Body of pancreas (tissue), 4 donors: Measurements from ENCODE around the gene SRMS.

Experiments used
- POLR2A ChIP-seq, 3 donors: fragments of 450-650 bp; IDR thresholded peaks; one replicate each; pipeline ENCODE4 v1.6.1; 2016; ENCODE audit warnings: antibody characterized with exemption in 3 of 3, mild to moderate bottlenecking in 2 of 3
- TF ChIP-seq, protein P1 (sequence below), 7 experiments: fragments of 450-650 bp in 4 of 7; fragments of 200-600 bp in 3 of 7; sonication (generic) in 3 of 7; IDR thresholded peaks; one replicate each; pipeline ENCODE4 v1.5.1; 2016 to 2019; ENCODE audit warnings: antibody characterized with exemption in 7 of 7

DNA sequence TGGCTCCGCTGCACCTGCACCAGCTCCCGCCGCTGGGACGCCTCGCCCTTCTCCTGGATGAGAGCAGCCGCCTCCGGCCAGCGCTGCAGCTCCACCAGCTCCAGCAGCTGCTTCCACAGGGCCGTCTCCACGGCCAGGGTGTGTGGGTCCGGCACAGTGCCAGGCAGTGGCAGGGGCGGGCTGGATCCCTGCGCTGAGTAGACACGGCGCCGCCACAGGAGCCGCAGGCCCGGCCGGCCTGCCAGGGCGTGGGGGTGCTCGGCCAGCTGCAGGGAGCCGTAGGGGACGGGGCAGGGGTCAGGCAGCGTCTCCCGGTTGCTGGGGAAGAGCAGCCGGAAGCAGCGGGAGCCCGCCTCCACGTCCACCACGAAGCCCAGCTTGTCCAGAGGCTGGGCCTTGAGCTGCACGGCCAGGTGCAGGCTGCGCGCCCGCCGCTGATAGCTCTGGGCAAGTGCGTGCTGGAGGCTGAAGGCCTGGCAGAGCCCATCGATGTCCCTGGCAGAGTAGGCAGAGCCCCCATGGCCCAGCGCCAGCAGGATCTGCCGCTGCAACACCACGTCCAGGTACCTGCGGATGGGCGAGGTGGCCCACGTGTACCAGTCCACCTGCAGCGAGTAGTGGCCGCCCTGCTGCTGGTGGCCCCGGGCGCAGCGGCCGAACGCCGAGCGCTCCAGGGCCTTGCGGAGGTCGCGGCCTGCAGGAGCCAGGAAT, 15.8 kb upstream of the SRMS start:
- TF ChIP-seq POLR2A (IDR thresholded peaks at IDR 0.05), result no peak
- TF ChIP-seq, protein P1, sequence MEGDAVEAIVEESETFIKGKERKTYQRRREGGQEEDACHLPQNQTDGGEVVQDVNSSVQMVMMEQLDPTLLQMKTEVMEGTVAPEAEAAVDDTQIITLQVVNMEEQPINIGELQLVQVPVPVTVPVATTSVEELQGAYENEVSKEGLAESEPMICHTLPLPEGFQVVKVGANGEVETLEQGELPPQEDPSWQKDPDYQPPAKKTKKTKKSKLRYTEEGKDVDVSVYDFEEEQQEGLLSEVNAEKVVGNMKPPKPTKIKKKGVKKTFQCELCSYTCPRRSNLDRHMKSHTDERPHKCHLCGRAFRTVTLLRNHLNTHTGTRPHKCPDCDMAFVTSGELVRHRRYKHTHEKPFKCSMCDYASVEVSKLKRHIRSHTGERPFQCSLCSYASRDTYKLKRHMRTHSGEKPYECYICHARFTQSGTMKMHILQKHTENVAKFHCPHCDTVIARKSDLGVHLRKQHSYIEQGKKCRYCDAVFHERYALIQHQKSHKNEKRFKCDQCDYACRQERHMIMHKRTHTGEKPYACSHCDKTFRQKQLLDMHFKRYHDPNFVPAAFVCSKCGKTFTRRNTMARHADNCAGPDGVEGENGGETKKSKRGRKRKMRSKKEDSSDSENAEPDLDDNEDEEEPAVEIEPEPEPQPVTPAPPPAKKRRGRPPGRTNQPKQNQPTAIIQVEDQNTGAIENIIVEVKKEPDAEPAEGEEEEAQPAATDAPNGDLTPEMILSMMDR (IDR thresholded peaks at IDR 0.05), result no peak
